K562 (cell line): ENCODE measurements around the gene NEK4. TPM values are rescaled to one million over a fixed set of nuclear protein-coding genes. Genes with fewer than 3 reads are reported as not detected.

Experiments used
- HDAC6 ChIP-seq: IDR thresholded peaks from 2 replicates; pipeline ENCODE4 v1.6.1; 2012; ENCODE audit warnings: low read depth, mild to moderate bottlenecking, control low read depth, inconsistent platforms, low read length, moderate library complexity
- HNRNPLL ChIP-seq: fragments of 200-400 bp; formaldehyde crosslinking; IDR thresholded peaks from 2 replicates; pipeline ENCODE4 v1.6.1; 2017; ENCODE audit warnings: low read length, low read depth, mild to moderate bottlenecking; ENCODE audit not compliant: poor library complexity, severe bottlenecking
- polyA plus RNA-seq, 8 experiments: library from polyadenylated mRNA; depleted of rRNA in 4 of 8; stranded (reverse) in 5 of 8; unstranded in 3 of 8; fragments of >200 nt; fragmentation: Nextera tagmentation in 2 of 8; fragmentation: Illumina TruSeq in 1 of 8; extraction: Ambion mirVana in 2 of 8; extraction: Trizol in 1 of 8; gene quantifications; 2 replicates each; pipeline versions ENCODE4 v1.2.1 to v1.2.3, GENCODE V29; 2011 to 2014; ENCODE audit warnings: inconsistent platforms in 1 of 8, missing spikeins in 1 of 8
- total RNA-seq, 7 experiments: library from RNA; depleted of rRNA in 6 of 7; stranded (reverse); fragments of >200 nt in 6 of 7; fragmentation: Illumina TruSeq in 2 of 7; extraction: Trizol in 2 of 7; gene quantifications; 2 replicates each; pipeline versions ENCODE4 v1.2.1 to v1.2.3, GENCODE V29; 2011 to 2021; ENCODE audit warnings: low replicate concordance in 1 of 7
- TF ChIP-seq, protein P1 (sequence below), 2 experiments: fragments of 450-650 bp; IDR thresholded peaks; 2 replicates each; pipeline ENCODE4 v1.6.1; 2018; ENCODE audit warnings: mild to moderate bottlenecking in 2 of 2, low read depth in 1 of 2; ENCODE audit not compliant: partially characterized antibody in 2 of 2
- TF ChIP-seq, protein P2 (sequence below): fragments of 450-650 bp; IDR thresholded peaks from 2 replicates; pipeline ENCODE4 v1.6.1; 2016; ENCODE audit warnings: low read depth, mild to moderate bottlenecking, moderate library complexity

The NEK4 gene
- total and polyA plus RNA-seq, 9 of the 15 experiments (the other 6 are each of a cell fraction or from before 2014, with no cell fraction given), result 5.8 to 23.1 (median 16.6) TPM

DNA sequence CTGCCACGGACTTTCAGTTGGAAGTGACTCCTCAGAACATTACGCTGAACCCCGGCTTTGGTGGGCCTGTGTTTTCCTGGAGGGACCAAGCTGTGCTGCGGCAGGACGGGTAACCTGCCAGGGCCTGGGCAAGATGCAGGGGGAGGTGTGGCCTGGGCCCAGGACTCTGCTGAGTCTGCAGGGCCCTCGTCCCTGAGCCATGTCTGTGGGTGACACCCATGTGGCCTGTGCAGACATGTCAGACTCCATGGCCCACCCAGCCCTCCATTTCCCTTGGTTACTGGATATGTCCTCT lies 19.0 kb upstream of the NEK4 start (continued):
- TF ChIP-seq, protein P1, sequence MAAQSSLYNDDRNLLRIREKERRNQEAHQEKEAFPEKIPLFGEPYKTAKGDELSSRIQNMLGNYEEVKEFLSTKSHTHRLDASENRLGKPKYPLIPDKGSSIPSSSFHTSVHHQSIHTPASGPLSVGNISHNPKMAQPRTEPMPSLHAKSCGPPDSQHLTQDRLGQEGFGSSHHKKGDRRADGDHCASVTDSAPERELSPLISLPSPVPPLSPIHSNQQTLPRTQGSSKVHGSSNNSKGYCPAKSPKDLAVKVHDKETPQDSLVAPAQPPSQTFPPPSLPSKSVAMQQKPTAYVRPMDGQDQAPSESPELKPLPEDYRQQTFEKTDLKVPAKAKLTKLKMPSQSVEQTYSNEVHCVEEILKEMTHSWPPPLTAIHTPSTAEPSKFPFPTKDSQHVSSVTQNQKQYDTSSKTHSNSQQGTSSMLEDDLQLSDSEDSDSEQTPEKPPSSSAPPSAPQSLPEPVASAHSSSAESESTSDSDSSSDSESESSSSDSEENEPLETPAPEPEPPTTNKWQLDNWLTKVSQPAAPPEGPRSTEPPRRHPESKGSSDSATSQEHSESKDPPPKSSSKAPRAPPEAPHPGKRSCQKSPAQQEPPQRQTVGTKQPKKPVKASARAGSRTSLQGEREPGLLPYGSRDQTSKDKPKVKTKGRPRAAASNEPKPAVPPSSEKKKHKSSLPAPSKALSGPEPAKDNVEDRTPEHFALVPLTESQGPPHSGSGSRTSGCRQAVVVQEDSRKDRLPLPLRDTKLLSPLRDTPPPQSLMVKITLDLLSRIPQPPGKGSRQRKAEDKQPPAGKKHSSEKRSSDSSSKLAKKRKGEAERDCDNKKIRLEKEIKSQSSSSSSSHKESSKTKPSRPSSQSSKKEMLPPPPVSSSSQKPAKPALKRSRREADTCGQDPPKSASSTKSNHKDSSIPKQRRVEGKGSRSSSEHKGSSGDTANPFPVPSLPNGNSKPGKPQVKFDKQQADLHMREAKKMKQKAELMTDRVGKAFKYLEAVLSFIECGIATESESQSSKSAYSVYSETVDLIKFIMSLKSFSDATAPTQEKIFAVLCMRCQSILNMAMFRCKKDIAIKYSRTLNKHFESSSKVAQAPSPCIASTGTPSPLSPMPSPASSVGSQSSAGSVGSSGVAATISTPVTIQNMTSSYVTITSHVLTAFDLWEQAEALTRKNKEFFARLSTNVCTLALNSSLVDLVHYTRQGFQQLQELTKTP (IDR thresholded peaks at IDR 0.05; ENCODE audit: low read depth in 1 of 2, partially characterized antibody in 2 of 2), result no peak
- TF ChIP-seq HDAC6, result no peak
- TF ChIP-seq, protein P2, sequence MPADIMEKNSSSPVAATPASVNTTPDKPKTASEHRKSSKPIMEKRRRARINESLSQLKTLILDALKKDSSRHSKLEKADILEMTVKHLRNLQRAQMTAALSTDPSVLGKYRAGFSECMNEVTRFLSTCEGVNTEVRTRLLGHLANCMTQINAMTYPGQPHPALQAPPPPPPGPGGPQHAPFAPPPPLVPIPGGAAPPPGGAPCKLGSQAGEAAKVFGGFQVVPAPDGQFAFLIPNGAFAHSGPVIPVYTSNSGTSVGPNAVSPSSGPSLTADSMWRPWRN, result no peak
- no peak for TF ChIP-seq HNRNPLL
